Neural cell (in vitro differentiated cells): Measurements from ENCODE around the gene ACTR3C. TPM values are rescaled to one million over a fixed set of nuclear protein-coding genes. Genes with fewer than 3 reads are reported as not detected.

Experiments used
- H2AFZ ChIP-seq: fragments of 200-600, 300-800 bp; sonication (generic), shearing (Covaris generic); 2 replicates; pipeline ENCODE4 v1.6.0; 2014; ENCODE audit warnings: low read depth, mild to moderate bottlenecking, antibody characterized with exemption, low read length, moderate library complexity
- H3F3A ChIP-seq: fragments of 200-600 bp; shearing (Covaris generic); 2 replicates; pipeline ENCODE4 v1.6.1; 2016; ENCODE audit warnings: mild to moderate bottlenecking, moderate library complexity, mixed read lengths, antibody characterized with exemption, low read length; ENCODE audit not compliant: insufficient read depth, poor library complexity, severe bottlenecking
- H3K27ac ChIP-seq: fragments of 200-600, 300-800 bp; sonication (generic), shearing (Covaris generic); 2 replicates; pipeline ENCODE4 v1.5.1; 2014; ENCODE audit warnings: mild to moderate bottlenecking, low read length, moderate library complexity
- H3K27me3 ChIP-seq: fragments of 300-800, 200-600 bp; sonication (generic), shearing (Covaris generic); 2 replicates; pipeline ENCODE4 v1.6.0; 2014; ENCODE audit warnings: mild to moderate bottlenecking, low read depth, low read length, moderate library complexity; ENCODE audit not compliant: insufficient read depth
- H3K36me3 ChIP-seq: fragments of 300-800, 200-600 bp; sonication (generic), shearing (Covaris generic); 2 replicates; pipeline ENCODE4 v1.5.1; 2014; ENCODE audit warnings: mild to moderate bottlenecking, antibody characterized with exemption, low read length, moderate library complexity; ENCODE audit not compliant: insufficient read depth
- H3K4me2 ChIP-seq: fragments of 300-800, 200-600 bp; sonication (generic), shearing (Covaris generic); 2 replicates; pipeline ENCODE4 v1.6.0; 2014; ENCODE audit warnings: mild to moderate bottlenecking, low read length
- H3K4me3 ChIP-seq: fragments of 300-800, 200-600 bp; sonication (generic), shearing (Covaris generic); 2 replicates; pipeline ENCODE4 v1.5.1; 2014; ENCODE audit warnings: mild to moderate bottlenecking, low read length, moderate library complexity
- H3K79me2 ChIP-seq: fragments of 200-600 bp; shearing (Covaris generic); replicated peaks from 2 replicates; pipeline ENCODE4 v1.6.0; 2014; ENCODE audit warnings: mild to moderate bottlenecking, low read length, moderate library complexity; ENCODE audit not compliant: insufficient read depth
- H3K9ac ChIP-seq: fragments of 300-800, 200-600 bp; sonication (generic), shearing (Covaris generic); 2 replicates; pipeline ENCODE4 v1.6.1; 2016; ENCODE audit warnings: mild to moderate bottlenecking, low read length, mixed read lengths
- H3K9me2 ChIP-seq: fragments of 200-600 bp; shearing (Covaris generic); 2 replicates; pipeline ENCODE4 v1.6.1; 2016; ENCODE audit warnings: mild to moderate bottlenecking, low read length, mixed read lengths; ENCODE audit not compliant: insufficient read depth
- H3K9me3 ChIP-seq: fragments of 200-600, 300-800 bp; sonication (generic), shearing (Covaris generic); 2 replicates; pipeline ENCODE4 v1.6.1; 2016; ENCODE audit warnings: mild to moderate bottlenecking, mixed run types, low read length, moderate library complexity, mixed read lengths
- H4K20me1 ChIP-seq: fragments of 200-600 bp; shearing (Covaris generic); 2 replicates; pipeline ENCODE4 v1.6.1; 2016; ENCODE audit warnings: mild to moderate bottlenecking, mixed run types; ENCODE audit not compliant: insufficient read depth
- EP300 ChIP-seq: fragments of 450-650 bp; conservative IDR thresholded peaks from 2 replicates; pipeline ENCODE4 v1.6.1; 2014; ENCODE audit warnings: antibody characterized with exemption, mild to moderate bottlenecking, moderate library complexity; ENCODE audit not compliant: poor library complexity, severe bottlenecking
- EZH2 ChIP-seq: fragments of 200-600, 300-800 bp; shearing (Covaris generic), sonication (generic); IDR thresholded peaks from 2 replicates; pipeline ENCODE4 v1.6.1; 2014; ENCODE audit warnings: antibody characterized with exemption, low read length, borderline replicate concordance, mild to moderate bottlenecking; ENCODE audit not compliant: insufficient read depth, poor library complexity, severe bottlenecking
- MXI1 ChIP-seq: fragments of 450-650 bp; conservative IDR thresholded peaks from 2 replicates; pipeline ENCODE4 v1.6.1; 2014; ENCODE audit warnings: antibody characterized with exemption, mild to moderate bottlenecking; ENCODE audit not compliant: poor library complexity, severe bottlenecking
- POLR2AphosphoS5 ChIP-seq: IDR thresholded peaks from 2 replicates; pipeline ENCODE4 v1.6.1; 2012
- RAD21 ChIP-seq: fragments of 450-650 bp; conservative IDR thresholded peaks from 2 replicates; pipeline ENCODE4 v1.6.1; 2014; ENCODE audit warnings: antibody characterized with exemption, mild to moderate bottlenecking, moderate library complexity
- SMC3 ChIP-seq: fragments of 450-650 bp; conservative IDR thresholded peaks from 2 replicates; pipeline ENCODE4 v1.6.1; 2014; ENCODE audit warnings: antibody characterized with exemption, mild to moderate bottlenecking, moderate library complexity; ENCODE audit not compliant: poor library complexity
- TAF1 ChIP-seq: IDR thresholded peaks from 2 replicates; pipeline ENCODE4 v1.6.1; 2012; ENCODE audit warnings: low read depth
- polyA plus RNA-seq: library from polyadenylated mRNA; depleted of rRNA; stranded (reverse); fragments of >200 nt; gene quantifications from 2 replicates; pipeline ENCODE4 v1.2.3, GENCODE V29; 2014
- TF ChIP-seq, protein P1 (sequence below): fragments of 450-650 bp; IDR thresholded peaks from 2 replicates; pipeline ENCODE4 v1.5.1; 2014; ENCODE audit warnings: antibody characterized with exemption, mild to moderate bottlenecking, moderate library complexity; ENCODE audit not compliant: poor library complexity, severe bottlenecking
- TF ChIP-seq, protein P2 (sequence below): IDR thresholded peaks from 2 replicates; pipeline ENCODE4 v1.6.1; 2012; ENCODE audit warnings: borderline replicate concordance

The ACTR3C gene
- polyA plus RNA-seq, 1 donor from 2014 or later: not detected

DNA sequence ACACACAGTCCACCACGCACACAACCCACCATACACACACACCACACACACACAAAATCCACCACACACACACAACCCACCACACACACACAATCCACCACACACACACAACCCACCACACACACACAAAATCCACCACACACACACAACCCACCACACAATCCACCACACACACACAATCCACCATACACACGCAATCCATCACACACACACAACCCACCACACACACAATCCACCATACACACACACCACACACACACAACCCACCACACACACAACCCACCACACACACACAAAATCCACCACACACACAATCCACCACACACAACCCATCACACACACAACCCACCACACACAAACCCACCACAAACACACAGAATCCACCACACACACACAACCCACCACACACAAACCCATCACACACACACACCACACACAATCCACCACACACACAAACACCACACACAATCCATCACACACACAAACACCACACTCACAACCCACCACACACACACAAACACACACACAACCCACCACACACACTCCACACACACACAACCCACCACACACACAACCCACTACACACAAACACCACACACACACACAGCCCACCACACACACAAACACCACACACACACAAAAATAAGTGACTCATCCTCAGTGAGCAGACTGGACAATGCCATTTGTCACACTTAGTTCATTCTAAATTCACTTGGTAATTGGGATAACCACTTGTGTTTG, 36.4 kb upstream of the ACTR3C start:
- Histone ChIP-seq H3K27me3 (no peaks in the 10 kb centered on the region), H3K9ac (no peak overlapping the region), H3K9me2 (no peaks in the 10 kb centered on the region), H3F3A (no peaks in the 10 kb centered on the region), H3K4me3 (no peak overlapping the region), H3K79me2 (no peaks in the 10 kb centered on the region), H3K9me3 (no peaks in the 10 kb centered on the region), H3K4me2 (no peak overlapping the region), H3K27ac (no peak overlapping the region), H4K20me1 (no peaks in the 10 kb centered on the region), H2AFZ (no peak overlapping the region), H3K36me3 (no peaks in the 10 kb centered on the region)
- TF ChIP-seq EZH2 (no peak), MXI1 (no peak), TAF1 (no peak), RAD21 (no peak), POLR2AphosphoS5 (no peak), EP300 (no peak), SMC3 (no peak)
- TF ChIP-seq, protein P1, sequence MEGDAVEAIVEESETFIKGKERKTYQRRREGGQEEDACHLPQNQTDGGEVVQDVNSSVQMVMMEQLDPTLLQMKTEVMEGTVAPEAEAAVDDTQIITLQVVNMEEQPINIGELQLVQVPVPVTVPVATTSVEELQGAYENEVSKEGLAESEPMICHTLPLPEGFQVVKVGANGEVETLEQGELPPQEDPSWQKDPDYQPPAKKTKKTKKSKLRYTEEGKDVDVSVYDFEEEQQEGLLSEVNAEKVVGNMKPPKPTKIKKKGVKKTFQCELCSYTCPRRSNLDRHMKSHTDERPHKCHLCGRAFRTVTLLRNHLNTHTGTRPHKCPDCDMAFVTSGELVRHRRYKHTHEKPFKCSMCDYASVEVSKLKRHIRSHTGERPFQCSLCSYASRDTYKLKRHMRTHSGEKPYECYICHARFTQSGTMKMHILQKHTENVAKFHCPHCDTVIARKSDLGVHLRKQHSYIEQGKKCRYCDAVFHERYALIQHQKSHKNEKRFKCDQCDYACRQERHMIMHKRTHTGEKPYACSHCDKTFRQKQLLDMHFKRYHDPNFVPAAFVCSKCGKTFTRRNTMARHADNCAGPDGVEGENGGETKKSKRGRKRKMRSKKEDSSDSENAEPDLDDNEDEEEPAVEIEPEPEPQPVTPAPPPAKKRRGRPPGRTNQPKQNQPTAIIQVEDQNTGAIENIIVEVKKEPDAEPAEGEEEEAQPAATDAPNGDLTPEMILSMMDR: no peak
- TF ChIP-seq, protein P2, sequence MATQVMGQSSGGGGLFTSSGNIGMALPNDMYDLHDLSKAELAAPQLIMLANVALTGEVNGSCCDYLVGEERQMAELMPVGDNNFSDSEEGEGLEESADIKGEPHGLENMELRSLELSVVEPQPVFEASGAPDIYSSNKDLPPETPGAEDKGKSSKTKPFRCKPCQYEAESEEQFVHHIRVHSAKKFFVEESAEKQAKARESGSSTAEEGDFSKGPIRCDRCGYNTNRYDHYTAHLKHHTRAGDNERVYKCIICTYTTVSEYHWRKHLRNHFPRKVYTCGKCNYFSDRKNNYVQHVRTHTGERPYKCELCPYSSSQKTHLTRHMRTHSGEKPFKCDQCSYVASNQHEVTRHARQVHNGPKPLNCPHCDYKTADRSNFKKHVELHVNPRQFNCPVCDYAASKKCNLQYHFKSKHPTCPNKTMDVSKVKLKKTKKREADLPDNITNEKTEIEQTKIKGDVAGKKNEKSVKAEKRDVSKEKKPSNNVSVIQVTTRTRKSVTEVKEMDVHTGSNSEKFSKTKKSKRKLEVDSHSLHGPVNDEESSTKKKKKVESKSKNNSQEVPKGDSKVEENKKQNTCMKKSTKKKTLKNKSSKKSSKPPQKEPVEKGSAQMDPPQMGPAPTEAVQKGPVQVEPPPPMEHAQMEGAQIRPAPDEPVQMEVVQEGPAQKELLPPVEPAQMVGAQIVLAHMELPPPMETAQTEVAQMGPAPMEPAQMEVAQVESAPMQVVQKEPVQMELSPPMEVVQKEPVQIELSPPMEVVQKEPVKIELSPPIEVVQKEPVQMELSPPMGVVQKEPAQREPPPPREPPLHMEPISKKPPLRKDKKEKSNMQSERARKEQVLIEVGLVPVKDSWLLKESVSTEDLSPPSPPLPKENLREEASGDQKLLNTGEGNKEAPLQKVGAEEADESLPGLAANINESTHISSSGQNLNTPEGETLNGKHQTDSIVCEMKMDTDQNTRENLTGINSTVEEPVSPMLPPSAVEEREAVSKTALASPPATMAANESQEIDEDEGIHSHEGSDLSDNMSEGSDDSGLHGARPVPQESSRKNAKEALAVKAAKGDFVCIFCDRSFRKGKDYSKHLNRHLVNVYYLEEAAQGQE: no peak

DNA sequence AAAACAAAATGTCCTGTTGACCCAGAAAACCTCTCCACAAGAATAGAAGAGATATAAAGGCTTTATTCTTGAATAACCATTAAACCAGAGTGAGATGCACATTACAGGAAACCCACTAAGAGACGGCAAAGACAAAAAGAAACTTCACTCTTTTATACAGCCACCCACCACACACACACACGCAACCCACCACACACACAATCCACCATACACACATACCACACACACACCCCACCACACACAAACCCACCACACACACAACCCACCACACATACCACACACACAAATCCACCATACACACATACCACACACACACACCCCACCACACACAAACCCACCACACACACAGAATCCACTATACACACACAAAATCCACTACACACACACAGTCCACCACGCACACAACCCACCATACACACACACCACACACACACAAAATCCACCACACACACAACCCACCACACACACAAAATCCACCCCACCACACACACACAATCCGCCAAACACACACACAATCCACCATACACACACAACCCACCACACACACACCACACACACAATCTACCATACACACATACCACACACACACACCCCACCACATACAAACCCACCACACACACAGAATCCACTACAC, 35.8 kb upstream of the ACTR3C start:
- no peak overlapping the region for H3K27ac ChIP-seq
- TF ChIP-seq, protein P2: no peak
- TF ChIP-seq RAD21 (no peak), MXI1 (no peak)
- no peak overlapping the region for H2AFZ ChIP-seq
- H3K4me2 ChIP-seq: no peak overlapping the region
- no peaks in the 10 kb centered on the region for H3K79me2 ChIP-seq
- no peak overlapping the region for H3K4me3 ChIP-seq
- no peaks in the 10 kb centered on the region for H3K27me3 ChIP-seq
- H3K36me3 ChIP-seq: no peaks in the 10 kb centered on the region
- no peaks in the 10 kb centered on the region for H3K9me2 ChIP-seq
- H3F3A ChIP-seq: no peaks in the 10 kb centered on the region
- no peaks in the 10 kb centered on the region for H4K20me1 ChIP-seq
- H3K9ac ChIP-seq: no peak overlapping the region
- H3K9me3 ChIP-seq: no peaks in the 10 kb centered on the region
